Endothelial cell (in vitro differentiated cells): ENCODE measurements around the gene C13orf42. TPM values are rescaled to one million over a fixed set of nuclear protein-coding genes. Genes with fewer than 3 reads are reported as not detected.

Source experiments
- DNase-seq: peaks from one replicate; pipeline ENCODE4 v3.0.0; 2021; ENCODE audit warnings: low spot score
- H3K27ac Mint-ChIP-seq: one replicate; pipeline ENCODE4 v1.8.0; 2021; ENCODE audit warnings: mixed read lengths, inconsistent platforms; ENCODE audit not compliant: unreplicated experiment
- H3K27me3 Mint-ChIP-seq: one replicate; pipeline ENCODE4 v1.8.0; 2021; ENCODE audit warnings: mild to moderate bottlenecking, moderate library complexity, mixed read lengths, inconsistent platforms; ENCODE audit not compliant: unreplicated experiment
- H3K36me3 Mint-ChIP-seq: one replicate; pipeline ENCODE4 v1.8.0; 2021; ENCODE audit warnings: mild to moderate bottlenecking, low read depth, mixed read lengths, inconsistent platforms; ENCODE audit not compliant: unreplicated experiment
- H3K4me1 Mint-ChIP-seq: one replicate; pipeline ENCODE4 v1.8.0; 2021; ENCODE audit warnings: mild to moderate bottlenecking, mixed read lengths, inconsistent platforms; ENCODE audit not compliant: unreplicated experiment
- H3K4me3 Mint-ChIP-seq: one replicate; pipeline ENCODE4 v1.8.0; 2021; ENCODE audit warnings: mild to moderate bottlenecking, mixed read lengths, inconsistent platforms; ENCODE audit not compliant: unreplicated experiment
- H3K9me3 Mint-ChIP-seq: one replicate; pipeline ENCODE4 v1.8.0; 2021; ENCODE audit warnings: mixed read lengths, inconsistent platforms; ENCODE audit not compliant: unreplicated experiment
- CTCF ChIP-seq: fragments of 200-600 bp; sonication (generic); IDR thresholded peaks from one replicate; pipeline ENCODE4 v1.5.0; 2021; ENCODE audit warnings: antibody characterized with exemption; ENCODE audit not compliant: unreplicated experiment
- total RNA-seq: library from RNA; stranded (reverse); fragmentation: NEBNext Ultra II Directional; extraction: Animal tissue kit (Norgen Biotek cat#: 25700); gene quantifications from one replicate; pipeline ENCODE4 v1.2.1, GENCODE V29; 2021; ENCODE audit not compliant: unreplicated experiment

Gene C13orf42
- total RNA-seq, 1 donor from 2014 or later = 0.21 TPM

GRCh38 chr13:51097353-51098043, 13.6 kb downstream of the C13orf42 start:
- no peak for DNase-seq
- H3K27me3 Mint-ChIP-seq = no peaks in the 10 kb centered on the region
- H3K4me3 Mint-ChIP-seq = no peak overlapping the region
- H3K9me3 Mint-ChIP-seq = no peaks in the 10 kb centered on the region
- no peaks in the 10 kb centered on the region for H3K36me3 Mint-ChIP-seq
- no peak overlapping the region for H3K27ac Mint-ChIP-seq
- H3K4me1 Mint-ChIP-seq = peaks cover 6% of the 10 kb centered on the region
- TF ChIP-seq CTCF = no peak

- Mint-ChIP-seq H3K36me3 (no peaks in the 10 kb centered on the region), H3K27me3 (no peaks in the 10 kb centered on the region), H3K4me1 (peaks cover 2% of the 10 kb centered on the region), H3K27ac (no peak overlapping the region), H3K9me3 (no peaks in the 10 kb centered on the region), H3K4me3 (no peak overlapping the region)
- TF ChIP-seq CTCF = no peak
- DNase-seq = no peak
Measured at GRCh38 chr13:51096131-51096530, 14.9 kb downstream of the C13orf42 start.

GRCh38 chr13:51093574-51093973, 17.5 kb downstream of the C13orf42 start:
- no peak for TF ChIP-seq CTCF
- no peak for DNase-seq
- Mint-ChIP-seq H3K27me3 (no peaks in the 10 kb centered on the region), H3K27ac (no peak overlapping the region), H3K4me3 (no peak overlapping the region), H3K9me3 (no peaks in the 10 kb centered on the region), H3K36me3 (no peaks in the 10 kb centered on the region), H3K4me1 (peaks cover 2% of the 10 kb centered on the region)

GRCh38 chr13:51091839-51092238, 19.2 kb downstream of the C13orf42 start:
- no peak overlapping the region for H3K27ac Mint-ChIP-seq

More at GRCh38 chr13:51091839-51092238, 19.2 kb downstream of the C13orf42 start:
- Mint-ChIP-seq H3K4me3 (no peak overlapping the region), H3K9me3 (no peaks in the 10 kb centered on the region), H3K4me1 (peaks cover 2% of the 10 kb centered on the region), H3K36me3 (no peaks in the 10 kb centered on the region), H3K27me3 (no peaks in the 10 kb centered on the region)
- TF ChIP-seq CTCF = no peak
- DNase-seq = no peak
